Activated CD4-positive, CD25-positive, alpha-beta regulatory T cell treated with anti-CD3 and anti-CD28 coated beads, Interleukin-2, amount 50 U/mL, for 24 hours (primary cell): Measurements from ENCODE around the gene FAM20A.

Experiments used
- ATAC-seq, 2 donors: fragments of 150-1000 bp; cut with Tn5 transposase; one replicate each; pipeline ENCODE4 v1.10.0; 2021; ENCODE audit warnings: mild to moderate bottlenecking in 1 of 2, moderate library complexity in 1 of 2

FAM20A gene

DNA sequence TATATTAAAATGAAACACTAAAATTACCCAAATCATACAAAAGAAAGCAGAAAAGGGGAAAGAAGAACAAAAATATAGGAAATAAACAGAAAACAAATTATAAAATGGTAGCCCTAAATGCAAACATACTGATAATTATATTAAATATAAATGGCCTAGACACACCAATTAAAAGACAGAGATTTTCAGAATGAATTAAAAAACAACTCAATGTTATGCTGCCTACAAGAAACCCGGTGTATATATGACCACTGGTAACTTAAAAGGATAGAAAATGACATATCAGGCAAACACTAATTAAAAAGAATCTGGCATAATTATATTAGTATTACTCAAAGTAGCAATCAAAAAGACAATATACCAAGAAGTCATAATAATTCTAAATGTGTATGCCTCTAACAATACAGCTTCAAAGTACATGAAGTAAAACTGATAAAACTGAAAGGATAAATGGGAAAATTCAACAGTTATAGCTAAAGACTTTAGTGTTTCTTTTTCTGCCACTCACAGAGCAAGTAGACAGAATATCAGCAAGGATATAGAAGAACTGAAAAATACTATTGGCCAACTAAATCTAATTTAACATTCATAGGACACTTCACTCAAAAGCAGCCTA is 7.5 kb upstream of the FAM20A start:
- no peak for ATAC-seq

DNA sequence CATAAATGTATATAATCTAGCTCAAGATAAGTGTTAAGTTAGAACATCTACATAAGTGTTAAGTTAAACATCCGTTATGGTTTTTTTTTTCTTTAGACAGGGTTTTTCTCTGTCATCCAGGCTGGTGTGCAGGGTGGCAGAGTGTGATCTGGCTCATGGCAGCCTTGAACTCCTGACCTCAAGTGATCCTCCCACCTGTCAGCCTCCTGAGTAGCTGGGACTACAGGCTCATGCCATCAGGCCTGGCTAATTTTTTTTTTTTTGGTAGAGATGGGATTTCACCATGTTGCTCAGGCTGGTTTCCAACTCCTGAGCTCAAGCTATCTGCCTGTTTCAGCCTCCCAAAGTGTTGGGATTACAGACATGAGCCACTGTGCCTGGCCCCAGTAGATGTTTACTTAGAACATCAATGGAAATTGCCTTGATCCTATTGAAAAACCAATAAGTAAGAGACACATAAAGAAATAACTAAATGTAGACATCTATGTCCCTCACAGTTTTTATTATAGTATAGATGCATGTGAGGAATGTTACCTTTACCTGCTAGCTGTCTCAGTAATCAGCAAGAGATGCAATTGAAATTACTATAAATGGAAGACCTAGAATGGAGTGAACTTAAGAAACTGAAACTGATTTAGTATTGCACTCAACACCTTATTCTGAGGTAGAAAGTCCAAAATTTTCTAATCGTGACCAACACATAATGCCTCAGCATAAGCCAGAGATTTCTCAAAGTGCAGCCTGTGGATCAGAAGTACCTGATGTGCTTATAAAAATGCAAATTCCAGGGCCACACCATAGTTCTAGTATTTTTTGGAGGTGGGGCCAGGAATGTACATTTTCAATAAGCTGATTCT is 5.5 kb upstream of the FAM20A start:
- ATAC-seq = no peak

- ATAC-seq = no peak
Observed at GRCh38 chr17:68605914-68606313, 4.7 kb upstream of the FAM20A start.

GRCh38 chr17:68603656-68604055 is 2.5 kb upstream of the FAM20A start:
- ATAC-seq = no peak

GRCh38 chr17:68603027-68603426 is 1.9 kb upstream of the FAM20A start:
- no peak for ATAC-seq

DNA sequence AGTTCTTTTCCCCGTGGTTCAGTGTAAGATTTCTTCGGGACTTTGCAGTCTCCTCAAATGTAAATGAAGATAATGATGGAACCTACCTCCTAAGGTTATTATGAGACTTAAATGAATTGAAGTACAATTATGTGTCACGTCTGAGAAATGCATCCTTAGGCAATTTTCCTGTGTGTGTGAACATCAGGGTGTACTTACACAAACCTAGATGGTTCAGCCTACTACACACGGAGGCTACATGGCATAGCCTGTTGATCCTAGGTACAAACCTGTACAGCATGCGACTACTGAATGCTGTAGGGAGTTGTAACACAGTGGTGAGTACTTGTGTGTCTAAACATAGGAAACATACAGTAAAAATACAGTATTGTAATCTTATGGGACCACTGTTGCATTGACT is 1.1 kb upstream of the FAM20A start:
- ATAC-seq = no peak

DNA sequence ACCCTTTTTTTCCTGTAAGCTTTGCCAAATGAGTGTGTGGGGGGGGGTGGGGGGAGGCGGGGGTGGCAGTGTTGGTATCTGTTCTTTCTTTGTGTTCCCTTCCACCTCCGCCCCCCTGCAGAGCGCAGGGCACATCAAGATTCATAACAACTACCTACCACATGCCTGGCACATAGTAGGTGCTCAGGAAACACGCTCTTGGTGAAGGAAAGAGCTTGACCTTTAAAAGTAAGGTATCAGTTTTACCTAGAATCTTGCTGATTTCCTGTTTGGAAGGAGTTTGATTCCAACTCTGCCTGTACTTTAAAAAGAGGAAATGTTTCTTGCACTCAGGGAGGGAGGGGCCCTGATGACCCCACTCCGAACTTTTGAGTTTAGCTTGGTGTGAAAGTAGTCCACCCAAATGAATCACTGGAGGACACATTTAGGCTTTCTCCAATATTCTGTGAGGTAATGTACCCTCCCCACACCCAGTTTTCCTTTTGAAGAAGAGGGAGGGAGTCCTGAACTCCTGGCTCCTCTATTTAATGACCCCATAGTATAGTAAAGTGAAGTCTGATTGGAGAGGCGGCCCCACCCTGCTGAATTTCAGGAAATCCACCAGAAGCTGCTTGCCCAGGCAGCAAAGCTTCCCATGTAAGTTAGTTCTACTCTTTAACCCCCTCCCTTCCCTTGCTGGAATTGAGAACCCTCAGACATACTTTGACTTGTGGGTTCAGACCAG is 560 bp upstream of the FAM20A start:
- ATAC-seq = no peak

DNA sequence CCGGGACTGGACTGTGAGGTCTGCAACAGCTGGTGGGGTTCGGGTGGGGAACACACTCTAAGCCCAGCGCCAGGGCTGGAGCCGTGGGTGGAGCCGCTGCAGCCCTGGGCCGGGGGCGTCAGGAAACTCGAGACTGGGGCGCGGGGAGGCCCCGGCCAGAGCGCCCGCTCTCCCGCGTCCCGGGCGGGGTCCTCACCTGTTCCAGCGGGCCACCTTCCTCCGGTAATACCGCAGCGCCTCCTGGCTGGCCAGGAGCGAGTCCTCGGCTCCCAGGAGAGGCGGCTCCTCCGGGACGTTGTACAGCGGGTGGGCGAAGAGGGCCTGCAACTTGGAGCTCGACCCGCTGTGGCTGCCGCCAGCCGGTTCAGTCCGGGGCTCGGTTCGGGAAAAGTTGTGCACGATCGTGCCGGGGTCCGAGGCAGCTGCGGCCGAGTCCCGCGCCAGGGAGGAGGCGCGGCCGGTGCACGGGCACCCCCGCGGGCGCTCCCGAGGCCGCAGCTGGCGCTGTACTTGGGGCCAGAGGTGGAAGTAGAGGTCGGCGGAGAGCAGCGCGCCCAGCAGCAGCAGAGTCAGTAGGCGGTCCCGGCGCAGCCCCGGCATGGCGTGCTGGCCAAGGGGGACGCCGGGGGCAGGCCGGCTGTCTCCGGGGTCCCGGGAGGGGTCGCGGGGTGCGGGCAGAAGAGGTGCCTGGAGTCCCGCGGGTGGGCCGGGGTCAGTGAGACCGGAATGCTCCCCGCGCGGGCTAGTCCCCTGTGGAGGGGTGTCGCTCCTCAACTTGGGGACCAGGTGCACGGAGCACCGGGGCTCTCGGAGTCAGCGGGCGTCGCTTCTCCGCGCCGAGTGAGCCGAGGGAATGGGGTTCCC is 868 bp downstream of the FAM20A start:
- no peak for ATAC-seq

DNA sequence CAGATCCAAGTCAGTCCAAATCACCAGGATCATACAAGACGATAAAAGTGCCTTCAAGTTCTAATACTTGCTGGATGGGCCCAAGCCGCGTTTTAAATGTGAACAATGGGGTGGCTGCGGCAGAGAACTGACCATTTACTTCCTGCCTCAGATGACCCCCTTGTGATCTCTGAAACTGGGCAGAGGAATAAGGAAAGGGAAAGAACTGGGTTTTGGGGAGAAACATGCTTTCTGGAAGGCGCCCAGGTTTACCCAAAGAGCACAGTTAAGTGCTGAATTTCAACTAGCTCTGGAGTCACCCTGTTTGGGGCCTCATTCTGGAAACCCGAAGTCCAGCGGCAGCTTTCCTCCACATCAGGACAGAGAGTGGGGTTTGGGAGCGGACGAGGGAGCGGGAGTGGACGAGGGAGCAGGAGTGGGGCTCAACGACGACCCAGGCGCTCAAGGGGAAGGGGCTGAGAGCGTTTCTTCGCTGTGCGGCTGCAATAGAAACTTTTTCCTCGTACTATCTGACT is 1.6 kb downstream of the FAM20A start:
- no peak for ATAC-seq

- ATAC-seq = no peak
Observed at GRCh38 chr17:68599091-68599490, 2.1 kb downstream of the FAM20A start.

- no peak for ATAC-seq
Observed at GRCh38 chr17:68598545-68598961, 2.6 kb downstream of the FAM20A start.

DNA sequence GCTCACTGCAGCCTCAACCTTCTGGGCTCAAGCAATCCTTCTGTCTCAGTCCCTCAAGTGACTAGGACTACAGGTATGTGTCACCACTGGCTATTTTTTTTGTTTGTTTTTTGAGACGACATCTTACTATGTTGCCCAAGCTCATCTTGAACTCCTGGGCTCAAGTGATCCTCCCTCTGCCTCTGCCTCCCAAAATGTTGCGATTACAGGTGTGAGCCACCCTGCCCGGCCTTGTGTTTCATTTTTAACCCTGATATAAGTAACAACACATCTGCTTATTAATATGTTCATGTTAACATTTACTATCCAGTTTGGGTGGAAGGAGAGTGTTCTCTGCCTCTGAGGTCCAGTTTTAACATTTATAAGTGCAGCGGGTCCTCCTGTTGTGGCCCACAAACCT is 3.1 kb downstream of the FAM20A start:
- ATAC-seq = no peak

- ATAC-seq = no peak
Observed at GRCh38 chr17:68596411-68596945, 4.7 kb downstream of the FAM20A start.

GRCh38 chr17:68595986-68596385 is 5.2 kb downstream of the FAM20A start:
- no peak for ATAC-seq

DNA sequence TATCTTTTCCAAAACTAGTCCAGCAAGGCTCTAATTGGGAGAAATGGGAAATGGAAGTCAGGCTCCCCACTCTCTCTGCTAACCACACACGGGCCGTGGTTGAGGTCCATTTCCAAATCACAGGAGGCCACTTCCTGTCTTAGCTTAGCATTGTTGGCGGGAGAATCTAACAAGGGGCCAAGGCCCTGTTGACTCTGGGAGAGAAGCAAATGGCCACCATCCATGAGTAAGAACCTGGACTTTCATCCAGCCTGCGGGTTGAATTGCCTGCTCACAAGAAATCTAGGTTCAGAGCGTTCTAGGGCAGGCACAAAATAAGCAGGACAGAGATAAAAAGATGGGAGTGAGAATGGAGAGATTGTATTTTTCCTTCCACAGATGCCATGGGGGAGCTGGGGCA is 5.7 kb downstream of the FAM20A start:
- no peak for ATAC-seq

- no peak for ATAC-seq
Observed at GRCh38 chr17:68594552-68594951, 6.6 kb downstream of the FAM20A start.

GRCh38 chr17:68592682-68593641 is 8.2 kb downstream of the FAM20A start:
- ATAC-seq = no peak

GRCh38 chr17:68592009-68592408 is 9.2 kb downstream of the FAM20A start:
- no peak for ATAC-seq

GRCh38 chr17:68591583-68591982 is 9.6 kb downstream of the FAM20A start:
- ATAC-seq = no peak

GRCh38 chr17:68589086-68589485 is 12.1 kb downstream of the FAM20A start:
- no peak for ATAC-seq

DNA sequence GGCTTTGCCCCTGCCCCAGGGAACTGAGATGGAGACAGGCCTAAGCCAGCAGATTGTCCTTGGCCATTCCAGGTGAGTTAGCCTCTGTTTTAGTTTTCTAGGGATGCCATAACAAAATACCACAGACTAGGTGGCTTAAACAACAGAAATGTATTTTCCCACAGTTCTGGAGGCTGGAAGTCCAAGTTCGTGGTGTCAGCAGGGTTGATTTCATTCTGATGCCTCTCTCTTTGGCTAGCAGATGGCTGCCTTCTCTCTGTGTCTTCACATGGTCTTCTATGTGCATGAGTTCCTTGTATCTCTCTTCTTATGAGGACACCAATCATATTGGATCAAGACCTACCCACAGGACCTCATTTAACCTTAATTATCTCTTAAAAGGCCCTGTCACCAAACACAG is 12.8 kb downstream of the FAM20A start:
- ATAC-seq = no peak
